MM.1S (cell line): ENCODE data around the gene RREB1.

Source experiments
- EZH2 ChIP-seq: fragments of 300-600 bp; sonication (generic); optimal IDR thresholded peaks from 2 replicates; pipeline ENCODE3; 2017; ENCODE audit warnings: low read depth, mild to moderate bottlenecking, antibody characterized with exemption, low read length, mixed read lengths
- EZH2phosphoT487 ChIP-seq: fragments of 300-600 bp; sonication (generic); IDR thresholded peaks from 2 replicates; pipeline ENCODE4 v1.6.1; 2018; ENCODE audit warnings: antibody characterized with exemption, low read length
- TF ChIP-seq, protein P1 (sequence below): fragments of 300-600 bp; sonication (generic); IDR thresholded peaks from 2 replicates; pipeline ENCODE4 v1.5.1; 2016; ENCODE audit warnings: antibody characterized with exemption, low read length, mixed read lengths

DNA sequence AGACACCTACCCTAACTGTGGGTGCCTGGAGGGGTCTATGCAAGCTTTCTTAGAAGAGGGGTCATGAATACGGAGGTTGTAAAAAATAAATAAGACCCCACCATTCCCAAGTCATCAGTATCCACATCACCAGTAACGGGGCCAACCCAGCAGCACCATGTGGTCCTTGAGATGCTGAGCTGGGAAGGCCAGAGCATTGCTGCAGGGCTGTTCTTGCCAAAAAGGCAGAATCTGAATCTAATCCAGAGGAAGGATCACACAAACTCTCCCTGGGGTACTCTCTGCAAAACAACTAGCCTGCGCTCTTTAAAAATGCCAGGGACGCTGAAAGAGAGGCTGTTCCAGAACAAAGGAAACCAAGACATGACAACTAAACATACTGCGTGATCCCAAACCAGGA lies 162.1 kb downstream of the RREB1 start:
- TF ChIP-seq, protein P1, sequence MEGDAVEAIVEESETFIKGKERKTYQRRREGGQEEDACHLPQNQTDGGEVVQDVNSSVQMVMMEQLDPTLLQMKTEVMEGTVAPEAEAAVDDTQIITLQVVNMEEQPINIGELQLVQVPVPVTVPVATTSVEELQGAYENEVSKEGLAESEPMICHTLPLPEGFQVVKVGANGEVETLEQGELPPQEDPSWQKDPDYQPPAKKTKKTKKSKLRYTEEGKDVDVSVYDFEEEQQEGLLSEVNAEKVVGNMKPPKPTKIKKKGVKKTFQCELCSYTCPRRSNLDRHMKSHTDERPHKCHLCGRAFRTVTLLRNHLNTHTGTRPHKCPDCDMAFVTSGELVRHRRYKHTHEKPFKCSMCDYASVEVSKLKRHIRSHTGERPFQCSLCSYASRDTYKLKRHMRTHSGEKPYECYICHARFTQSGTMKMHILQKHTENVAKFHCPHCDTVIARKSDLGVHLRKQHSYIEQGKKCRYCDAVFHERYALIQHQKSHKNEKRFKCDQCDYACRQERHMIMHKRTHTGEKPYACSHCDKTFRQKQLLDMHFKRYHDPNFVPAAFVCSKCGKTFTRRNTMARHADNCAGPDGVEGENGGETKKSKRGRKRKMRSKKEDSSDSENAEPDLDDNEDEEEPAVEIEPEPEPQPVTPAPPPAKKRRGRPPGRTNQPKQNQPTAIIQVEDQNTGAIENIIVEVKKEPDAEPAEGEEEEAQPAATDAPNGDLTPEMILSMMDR, result no peak
- TF ChIP-seq EZH2phosphoT487 (no peak), EZH2 (no peak)
